ENCODE measurements around the gene LRMDA. TPM values are rescaled to one million over a fixed set of nuclear protein-coding genes. Genes with fewer than 3 reads are reported as not detected.

LRMDA gene
- total and polyA plus RNA-seq, 2 of the 13 experiments (the other 11 are each of a cell fraction or from before 2014, with no cell fraction given), result 13.4 to 22.0 TPM

DNA sequence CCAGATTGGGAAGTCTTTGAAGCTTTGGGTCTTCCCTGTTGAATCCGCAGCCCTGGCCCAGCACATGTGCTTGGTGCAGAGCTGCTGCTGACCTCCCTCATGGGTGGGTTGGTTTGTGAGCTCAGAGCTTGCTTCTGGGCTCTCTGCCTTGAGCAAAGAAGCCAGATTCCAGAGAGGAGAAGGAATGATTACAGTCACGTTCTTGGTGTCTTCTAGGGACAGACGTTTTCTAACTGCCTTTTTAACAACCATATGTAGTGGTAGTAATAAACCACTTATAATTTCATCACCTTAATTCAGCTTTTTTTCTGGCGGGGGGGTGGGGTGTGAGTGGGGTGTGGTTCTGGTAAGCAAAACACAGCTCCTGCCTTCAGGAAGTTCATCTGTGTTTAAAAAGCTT, 39.5 kb downstream of the LRMDA start:
- FAIRE-seq (no peak), ATAC-seq (no peak), DNase-seq (ENCODE audit: low spot score) (no peak)
- WGBS (ENCODE audit: low lambda C conversion rate), result 96% methylated on average over 4 of the region's 4 CpGs
- Histone ChIP-seq H2AFZ (ENCODE audit: low read length) (no peak overlapping the region), H4K20me1 (ENCODE audit: insufficient read depth, low read length) (no peaks in the 10 kb centered on the region), H3K79me2 (ENCODE audit: insufficient read depth, low read length) (peaks cover 2% of the 10 kb centered on the region), H3K27ac (ENCODE audit: extremely low read length, insufficient read depth, low read length) (no peak overlapping the region), H3K4me1 (ENCODE audit: insufficient read depth, low read length) (no peaks in the 10 kb centered on the region), H3K36me3 (replicated peaks in 1 of 2; ENCODE audit: control insufficient read depth in 1 of 2, insufficient read depth in 2 of 2, low read length in 2 of 2) (peaks cover 2 to 9% of the 10 kb centered on the region in 2 experiments; a peak in 2 of 5 replicates), H3K9ac (ENCODE audit: insufficient read depth, low read depth, low read length) (no peak overlapping the region), H3K9me3 (ENCODE audit: low read length) (no peaks in the 10 kb centered on the region), H3K4me2 (ENCODE audit: low read depth, low read length) (no peak overlapping the region), H3K4me3 (replicated peaks in 1 of 3; ENCODE audit: insufficient read depth in 1 of 3, low read depth in 2 of 3, low read length in 3 of 3) (no peak overlapping the region), H3K27me3 (ENCODE audit: control insufficient read depth in 1 of 2, insufficient read depth in 2 of 2, low read length in 2 of 2) (no peaks in the 10 kb centered on the region)
- in situ Hi-C loops (cut with HindIII; ENCODE audit: extremely low pct_ligation_motif_present, low pct_unique_long_range_greater_than_20kb), result no loop called here
- no TSS peak for BruUV-seq (replicated peaks)
- intact Hi-C loops (cut with micrococcal nuclease; ENCODE audit: unreplicated experiment), result no loop called here
- CTCF ChIA-PET (ENCODE audit: low intra/inter-chr PET ratio, low total read pairs), result no interaction called here
- TF ChIP-seq, protein P1, sequence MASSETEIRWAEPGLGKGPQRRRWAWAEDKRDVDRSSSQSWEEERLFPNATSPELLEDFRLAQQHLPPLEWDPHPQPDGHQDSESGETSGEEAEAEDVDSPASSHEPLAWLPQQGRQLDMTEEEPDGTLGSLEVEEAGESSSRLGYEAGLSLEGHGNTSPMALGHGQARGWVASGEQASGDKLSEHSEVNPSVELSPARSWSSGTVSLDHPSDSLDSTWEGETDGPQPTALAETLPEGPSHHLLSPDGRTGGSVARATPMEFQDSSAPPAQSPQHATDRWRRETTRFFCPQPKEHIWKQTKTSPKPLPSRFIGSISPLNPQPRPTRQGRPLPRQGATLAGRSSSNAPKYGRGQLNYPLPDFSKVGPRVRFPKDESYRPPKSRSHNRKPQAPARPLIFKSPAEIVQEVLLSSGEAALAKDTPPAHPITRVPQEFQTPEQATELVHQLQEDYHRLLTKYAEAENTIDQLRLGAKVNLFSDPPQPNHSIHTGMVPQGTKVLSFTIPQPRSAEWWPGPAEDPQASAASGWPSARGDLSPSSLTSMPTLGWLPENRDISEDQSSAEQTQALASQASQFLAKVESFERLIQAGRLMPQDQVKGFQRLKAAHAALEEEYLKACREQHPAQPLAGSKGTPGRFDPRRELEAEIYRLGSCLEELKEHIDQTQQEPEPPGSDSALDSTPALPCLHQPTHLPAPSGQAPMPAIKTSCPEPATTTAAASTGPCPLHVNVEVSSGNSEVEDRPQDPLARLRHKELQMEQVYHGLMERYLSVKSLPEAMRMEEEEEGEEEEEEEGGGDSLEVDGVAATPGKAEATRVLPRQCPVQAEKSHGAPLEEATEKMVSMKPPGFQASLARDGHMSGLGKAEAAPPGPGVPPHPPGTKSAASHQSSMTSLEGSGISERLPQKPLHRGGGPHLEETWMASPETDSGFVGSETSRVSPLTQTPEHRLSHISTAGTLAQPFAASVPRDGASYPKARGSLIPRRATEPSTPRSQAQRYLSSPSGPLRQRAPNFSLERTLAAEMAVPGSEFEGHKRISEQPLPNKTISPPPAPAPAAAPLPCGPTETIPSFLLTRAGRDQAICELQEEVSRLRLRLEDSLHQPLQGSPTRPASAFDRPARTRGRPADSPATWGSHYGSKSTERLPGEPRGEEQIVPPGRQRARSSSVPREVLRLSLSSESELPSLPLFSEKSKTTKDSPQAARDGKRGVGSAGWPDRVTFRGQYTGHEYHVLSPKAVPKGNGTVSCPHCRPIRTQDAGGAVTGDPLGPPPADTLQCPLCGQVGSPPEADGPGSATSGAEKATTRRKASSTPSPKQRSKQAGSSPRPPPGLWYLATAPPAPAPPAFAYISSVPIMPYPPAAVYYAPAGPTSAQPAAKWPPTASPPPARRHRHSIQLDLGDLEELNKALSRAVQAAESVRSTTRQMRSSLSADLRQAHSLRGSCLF (CRISPR knock-in tag; IDR thresholded peaks at IDR 0.05; ENCODE audit: borderline replicate concordance), result no peak
- no peak for TF ChIP-seq TSC22D2 (CRISPR knock-in tag; IDR thresholded peaks at IDR 0.05; ENCODE audit: borderline replicate concordance)
- TF ChIP-seq, protein P2, sequence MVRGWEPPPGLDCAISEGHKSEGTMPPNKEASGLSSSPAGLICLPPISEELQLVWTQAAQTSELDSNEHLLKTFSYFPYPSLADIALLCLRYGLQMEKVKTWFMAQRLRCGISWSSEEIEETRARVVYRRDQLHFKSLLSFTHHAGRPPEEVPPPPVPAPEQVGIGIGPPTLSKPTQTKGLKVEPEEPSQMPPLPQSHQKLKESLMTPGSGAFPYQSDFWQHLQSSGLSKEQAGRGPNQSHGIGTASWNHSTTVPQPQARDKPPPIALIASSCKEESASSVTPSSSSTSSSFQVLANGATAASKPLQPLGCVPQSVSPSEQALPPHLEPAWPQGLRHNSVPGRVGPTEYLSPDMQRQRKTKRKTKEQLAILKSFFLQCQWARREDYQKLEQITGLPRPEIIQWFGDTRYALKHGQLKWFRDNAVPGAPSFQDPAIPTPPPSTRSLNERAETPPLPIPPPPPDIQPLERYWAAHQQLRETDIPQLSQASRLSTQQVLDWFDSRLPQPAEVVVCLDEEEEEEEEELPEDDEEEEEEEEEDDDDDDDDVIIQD (CRISPR knock-in tag; IDR thresholded peaks at IDR 0.05; ENCODE audit: low read depth), result no peak
- no peak for TF ChIP-seq GATAD2A (CRISPR knock-in tag; IDR thresholded peaks at IDR 0.05)
- no peak for TF ChIP-seq FOXA1 (IDR thresholded peaks at IDR 0.05)
- no peak for TF ChIP-seq FOXA1 (CRISPR knock-in tag; IDR thresholded peaks at IDR 0.05)
- no peak for TF ChIP-seq ZNF3 (CRISPR knock-in tag; IDR thresholded peaks at IDR 0.05)
- no peak for TF ChIP-seq ZNF7 (CRISPR knock-in tag; IDR thresholded peaks at IDR 0.05)
- no peak for TF ChIP-seq EP300 (IDR thresholded peaks at IDR 0.05; ENCODE audit: low read depth in 2 of 2, low read length in 2 of 2)
- no peak for TF ChIP-seq EP300 (CRISPR knock-in tag; IDR thresholded peaks at IDR 0.05; ENCODE audit: borderline replicate concordance)
- no peak for TF ChIP-seq ZNF788 (CRISPR knock-in tag; IDR thresholded peaks at IDR 0.05; ENCODE audit: borderline replicate concordance)
- TF ChIP-seq, protein P3, sequence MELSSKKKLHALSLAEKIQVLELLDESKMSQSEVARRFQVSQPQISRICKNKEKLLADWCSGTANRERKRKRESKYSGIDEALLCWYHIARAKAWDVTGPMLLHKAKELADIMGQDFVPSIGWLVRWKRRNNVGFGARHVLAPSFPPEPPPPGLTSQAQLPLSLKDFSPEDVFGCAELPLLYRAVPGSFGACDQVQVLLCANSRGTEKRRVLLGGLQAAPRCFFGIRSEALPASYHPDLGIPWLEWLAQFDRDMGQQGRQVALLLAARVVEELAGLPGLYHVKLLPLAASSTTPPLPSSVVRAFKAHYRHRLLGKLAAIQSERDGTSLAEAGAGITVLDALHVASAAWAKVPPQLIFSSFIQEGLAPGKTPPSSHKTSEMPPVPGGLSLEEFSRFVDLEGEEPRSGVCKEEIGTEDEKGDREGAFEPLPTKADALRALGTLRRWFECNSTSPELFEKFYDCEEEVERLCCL (CRISPR knock-in tag; IDR thresholded peaks at IDR 0.05; ENCODE audit: borderline replicate concordance), result no peak
- TF ChIP-seq, protein P4, sequence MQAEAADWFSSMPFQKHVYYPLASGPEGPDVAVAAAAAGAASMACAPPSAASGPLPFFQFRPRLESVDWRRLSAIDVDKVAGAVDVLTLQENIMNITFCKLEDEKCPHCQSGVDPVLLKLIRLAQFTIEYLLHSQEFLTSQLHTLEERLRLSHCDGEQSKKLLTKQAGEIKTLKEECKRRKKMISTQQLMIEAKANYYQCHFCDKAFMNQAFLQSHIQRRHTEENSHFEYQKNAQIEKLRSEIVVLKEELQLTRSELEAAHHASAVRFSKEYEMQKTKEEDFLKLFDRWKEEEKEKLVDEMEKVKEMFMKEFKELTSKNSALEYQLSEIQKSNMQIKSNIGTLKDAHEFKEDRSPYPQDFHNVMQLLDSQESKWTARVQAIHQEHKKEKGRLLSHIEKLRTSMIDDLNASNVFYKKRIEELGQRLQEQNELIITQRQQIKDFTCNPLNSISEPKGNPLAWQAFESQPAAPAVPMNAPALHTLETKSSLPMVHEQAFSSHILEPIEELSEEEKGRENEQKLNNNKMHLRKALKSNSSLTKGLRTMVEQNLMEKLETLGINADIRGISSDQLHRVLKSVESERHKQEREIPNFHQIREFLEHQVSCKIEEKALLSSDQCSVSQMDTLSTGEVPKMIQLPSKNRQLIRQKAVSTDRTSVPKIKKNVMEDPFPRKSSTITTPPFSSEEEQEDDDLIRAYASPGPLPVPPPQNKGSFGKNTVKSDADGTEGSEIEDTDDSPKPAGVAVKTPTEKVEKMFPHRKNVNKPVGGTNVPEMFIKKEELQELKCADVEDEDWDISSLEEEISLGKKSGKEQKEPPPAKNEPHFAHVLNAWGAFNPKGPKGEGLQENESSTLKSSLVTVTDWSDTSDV (CRISPR knock-in tag; IDR thresholded peaks at IDR 0.05), result no peak
- TF ChIP-seq ZNF10 (CRISPR knock-in tag; IDR thresholded peaks at IDR 0.05; ENCODE audit: borderline replicate concordance, low read depth), result no peak
- TF ChIP-seq CBX1 (IDR thresholded peaks at IDR 0.05; ENCODE audit: low read depth), result no peak
- TF ChIP-seq THAP11 (CRISPR knock-in tag; IDR thresholded peaks at IDR 0.05), result no peak
- POLR2A ChIA-PET, result no interaction called here

Data from HepG2 (cell line).